Activated CD4-positive, CD25-positive, alpha-beta regulatory T cell (primary cell): ENCODE measurements around the gene UNKL.
A peak's percentile ranks its signal among the peaks of the same experiment; 100 is the strongest.

ENCODE experiments used
- DNase-seq, 4 experiments: peaks; one replicate each; lab custom pipeline; 2025; lab: John Stamatoyannopoulos, UW

The UNKL gene

GRCh38 chr16:1401758-1402154, 12.7 kb downstream of the UNKL start:
- DNase-seq = no peak

DNA sequence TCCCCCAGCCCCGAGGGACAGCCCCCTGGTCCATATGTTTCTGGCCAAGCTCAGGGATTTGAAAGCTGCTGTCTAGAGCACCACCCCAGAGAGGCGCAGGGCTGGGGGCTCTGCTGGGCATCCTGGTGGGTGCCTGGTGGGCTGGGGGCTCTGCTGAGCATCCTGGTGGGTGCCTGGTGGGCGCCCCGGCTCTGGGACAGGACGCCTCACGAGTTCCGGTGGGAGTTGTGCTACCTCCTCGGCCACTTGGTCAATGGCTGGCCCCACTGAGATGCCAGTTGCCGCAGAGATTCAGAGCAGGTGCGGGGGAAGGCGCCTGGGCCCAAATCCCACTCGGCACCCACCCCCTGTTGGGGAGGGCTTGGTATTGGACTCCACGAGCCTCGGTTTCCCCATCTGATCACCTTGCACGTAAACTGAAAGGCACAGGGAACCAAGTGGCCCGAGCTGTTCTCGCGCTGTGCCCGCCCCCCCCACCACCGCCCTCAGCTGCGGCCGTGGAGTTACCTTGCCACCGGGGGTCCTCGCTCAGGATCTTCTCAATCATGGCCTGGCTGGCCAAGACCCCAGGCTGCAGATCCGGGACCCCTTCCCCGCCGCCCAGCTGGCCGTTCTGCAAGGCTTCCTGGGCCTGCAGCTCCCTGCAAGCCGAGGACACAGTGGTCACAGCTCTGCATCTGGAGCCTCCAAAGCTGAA, 13.3 kb downstream of the UNKL start:
- no peak for DNase-seq

- no peak for DNase-seq
These were observed 15.5 kb downstream of the UNKL start for GRCh38 chr16:1398826-1399581.

DNA sequence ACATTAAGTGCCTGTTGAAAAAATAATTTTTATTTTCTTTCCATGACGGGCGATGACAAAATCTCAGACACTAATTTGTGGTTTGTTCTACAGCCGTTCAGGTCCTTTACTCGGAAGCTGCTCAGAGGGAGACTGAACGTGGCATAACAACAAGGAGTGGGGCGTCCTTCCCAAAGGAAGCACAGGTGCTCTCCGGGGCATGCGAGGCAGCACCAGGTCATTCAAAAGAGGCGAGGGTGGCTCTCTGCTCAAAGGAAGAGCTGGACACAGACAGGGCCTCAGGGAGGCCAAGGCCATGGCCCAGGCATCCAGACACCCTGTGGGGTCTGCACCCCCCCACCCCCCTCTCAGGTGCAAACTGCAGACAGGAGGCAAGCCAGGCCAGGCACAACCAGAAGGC, 16.2 kb downstream of the UNKL start:
- no peak for DNase-seq

DNA sequence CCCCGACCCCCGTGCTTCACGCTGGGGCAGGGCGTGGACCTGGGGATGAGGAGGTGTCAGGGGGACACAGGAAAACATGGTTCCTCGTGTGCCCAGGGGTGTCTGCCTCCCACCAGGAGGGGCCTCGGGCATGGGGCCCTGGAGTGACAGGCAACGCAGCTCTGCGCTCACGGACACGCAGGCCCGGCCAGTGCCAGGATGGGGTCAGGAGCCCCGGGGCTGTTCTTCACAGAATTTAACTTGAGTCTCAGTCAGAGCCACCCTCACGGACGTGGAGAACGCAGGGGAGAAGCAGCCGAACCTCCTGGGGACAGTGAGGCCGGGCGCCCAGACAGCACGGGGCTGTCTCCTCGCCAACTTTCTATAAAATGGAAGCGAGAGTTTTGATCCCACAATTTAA, 16.7 kb downstream of the UNKL start:
- DNase-seq = no peak

DNA sequence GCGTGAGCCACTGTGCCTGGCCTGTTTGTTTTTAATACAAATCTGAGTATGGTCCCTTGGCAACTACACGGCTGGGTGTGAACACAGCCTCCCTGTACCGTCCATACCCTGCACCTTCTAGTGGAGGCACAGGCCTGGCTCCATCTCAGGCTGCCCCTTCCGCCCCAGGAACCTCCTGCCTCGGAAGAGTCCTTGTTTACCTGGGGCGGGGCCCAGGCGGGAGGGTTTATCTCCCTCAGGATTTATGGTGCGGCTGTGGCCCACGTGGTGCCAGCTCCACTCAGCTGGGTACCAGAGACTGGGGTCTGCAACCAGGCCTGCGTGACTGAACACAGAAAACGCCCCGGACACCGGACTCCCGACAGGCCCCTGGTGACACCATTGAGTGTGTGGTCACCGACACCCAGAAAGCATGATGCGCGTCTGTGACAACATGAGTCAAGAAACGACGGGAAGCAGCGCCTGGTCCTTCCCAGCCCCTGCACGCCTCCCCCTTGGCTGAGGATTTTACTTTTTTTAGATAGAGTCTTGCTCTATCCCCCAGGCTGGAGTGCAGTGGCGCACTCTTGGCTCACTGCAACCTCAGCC, 19.0 kb downstream of the UNKL start:
- DNase-seq = no peak

- DNase-seq = no peak
These were observed 20.0 kb downstream of the UNKL start for GRCh38 chr16:1394367-1394951.

- no peak for DNase-seq
These were observed 20.8 kb downstream of the UNKL start for GRCh38 chr16:1393613-1394176.

DNA sequence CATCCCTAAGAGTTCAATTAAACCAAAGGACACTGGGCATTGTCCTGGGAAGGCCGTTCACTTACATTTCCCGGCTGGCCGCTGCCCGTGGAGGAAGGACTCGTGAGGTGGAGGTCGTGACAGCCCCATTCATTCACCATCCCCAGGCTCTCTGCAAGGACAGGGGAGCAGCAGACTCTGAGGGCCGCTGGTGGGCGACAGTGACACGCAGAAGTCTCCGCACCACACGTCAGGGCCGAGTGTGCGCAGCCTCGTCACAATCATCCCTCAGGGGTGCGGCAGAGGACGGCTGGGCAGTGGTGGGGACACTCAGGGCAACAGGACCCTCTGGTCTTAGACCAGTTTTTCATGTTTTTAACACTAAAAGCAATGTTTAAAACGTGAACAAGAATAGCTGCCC, 21.7 kb downstream of the UNKL start:
- DNase-seq = no peak

GRCh38 chr16:1390239-1390779, 24.2 kb downstream of the UNKL start:
- no peak for DNase-seq

- DNase-seq = no peak
These were observed 24.7 kb downstream of the UNKL start for GRCh38 chr16:1389762-1390161.

DNA sequence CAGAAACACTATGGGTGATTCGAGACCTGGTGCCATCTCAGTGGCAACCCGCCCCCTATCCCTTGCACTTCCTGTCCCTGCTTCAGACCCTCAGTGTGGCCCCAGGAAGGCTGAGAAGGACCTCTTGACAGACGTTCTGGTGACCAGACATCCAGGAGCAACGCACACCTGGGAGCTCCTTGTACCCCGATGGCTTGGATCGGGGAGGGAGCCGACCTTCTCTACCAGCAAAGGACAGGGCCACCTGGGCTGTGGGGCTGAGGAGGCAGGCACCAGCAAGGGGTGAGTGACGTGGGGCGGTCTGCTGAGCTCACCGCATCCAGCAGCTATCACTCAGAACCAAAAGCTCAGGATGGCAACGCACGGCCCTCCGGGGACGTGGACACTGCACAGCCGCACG, 27.2 kb downstream of the UNKL start:
- DNase-seq = no peak

- DNase-seq = no peak
These were observed 29.3 kb downstream of the UNKL start for GRCh38 chr16:1385232-1385631.

GRCh38 chr16:1383556-1383955, 30.9 kb downstream of the UNKL start:
- no peak for DNase-seq

- no peak for DNase-seq
These were observed 32.7 kb downstream of the UNKL start for GRCh38 chr16:1381612-1382406.

GRCh38 chr16:1380195-1380594, 34.3 kb downstream of the UNKL start:
- DNase-seq = no peak

GRCh38 chr16:1379304-1380076, 35.0 kb downstream of the UNKL start:
- DNase-seq = peak; percentile 48 to 74 (median 62)

DNA sequence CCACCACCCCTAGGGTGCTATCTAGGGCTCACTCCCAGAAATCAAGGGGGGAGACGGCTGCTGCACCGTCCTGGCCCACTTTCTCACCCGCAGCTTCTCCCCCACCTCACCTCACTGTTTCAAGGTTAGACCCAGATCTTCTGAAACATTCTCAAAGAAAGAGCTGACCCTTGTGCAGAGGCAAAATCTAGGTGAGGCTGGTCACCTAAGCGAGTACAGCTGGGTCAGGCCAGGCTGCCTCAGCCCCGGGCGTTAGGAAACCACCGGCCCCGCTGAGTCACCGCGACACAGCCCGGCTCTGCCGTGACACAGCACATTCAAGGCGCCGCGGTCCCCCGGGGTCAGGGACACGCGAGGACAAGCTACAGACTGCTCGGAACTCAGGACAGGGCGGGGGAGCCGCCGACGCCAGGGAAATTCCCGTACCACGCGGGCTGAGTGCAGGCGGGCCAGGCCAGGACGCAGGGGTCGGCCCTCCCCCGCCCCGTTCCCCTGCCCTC, 35.6 kb downstream of the UNKL start:
- peak in 3 of 4 experiments; percentile 28 to 60 (median 55) for DNase-seq

GRCh38 chr16:1378087-1378803, 36.3 kb downstream of the UNKL start:
- no peak for DNase-seq
